GM12892 (cell line): ENCODE data around the gene PDZK1IP1.

Source experiments
- POLR2A ChIP-seq: IDR thresholded peaks from 2 replicates; pipeline ENCODE4 v1.6.1; 2011; ENCODE audit warnings: low read depth, low read length, control low read depth
- POLR2AphosphoS5 ChIP-seq: IDR thresholded peaks from 2 replicates; pipeline ENCODE4 v1.6.1; 2011; ENCODE audit warnings: low read depth, low read length, control low read depth
- TAF1 ChIP-seq: IDR thresholded peaks from 2 replicates; pipeline ENCODE4 v1.6.1; 2011; ENCODE audit warnings: low read depth, mild to moderate bottlenecking, control low read depth, low read length, borderline replicate concordance

DNA sequence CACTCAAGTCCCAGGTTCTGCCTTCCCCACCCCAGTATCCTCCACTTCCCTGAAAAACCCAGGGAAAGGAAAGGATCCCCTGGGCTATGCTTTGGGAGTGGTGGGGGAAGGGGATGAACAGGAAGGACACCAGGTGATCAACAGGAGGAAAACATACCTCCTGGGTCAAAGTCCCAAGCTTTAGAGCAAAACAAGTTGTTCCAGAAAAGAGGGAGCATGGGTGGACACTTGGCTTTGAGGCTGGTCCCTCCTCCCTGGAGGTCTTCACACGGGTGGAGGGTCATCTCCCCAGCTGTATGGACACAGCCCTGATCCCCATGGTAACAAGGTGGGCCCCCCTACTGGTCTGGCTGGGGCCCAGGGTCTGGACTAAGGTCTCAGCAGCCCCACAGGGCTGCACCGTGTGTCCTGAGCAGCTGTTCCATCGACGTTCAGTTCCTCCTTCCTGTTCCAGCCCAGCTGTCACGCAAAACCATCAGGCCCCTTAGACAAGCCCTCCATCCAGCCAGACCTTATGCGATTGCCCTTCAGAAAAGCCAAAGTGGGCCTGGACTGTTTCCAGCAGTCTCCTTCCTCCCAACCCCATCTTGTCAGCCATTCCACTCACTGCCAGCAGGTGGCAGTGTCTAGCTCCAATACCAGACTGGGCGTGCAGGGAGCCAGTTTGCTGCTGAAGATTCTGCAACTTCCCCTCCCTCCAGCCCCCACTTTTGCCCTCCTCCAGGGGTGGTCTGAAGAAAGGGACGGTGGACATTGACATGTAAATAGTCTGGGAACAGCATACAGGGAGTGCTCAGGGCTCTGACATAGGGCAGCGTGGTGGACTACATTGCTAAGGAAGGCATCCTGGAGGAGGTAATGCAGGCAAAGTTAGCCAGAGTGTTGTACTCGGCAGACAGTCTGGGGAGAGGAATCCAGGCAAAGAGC is 2.9 kb upstream of the PDZK1IP1 start:
- TF ChIP-seq POLR2AphosphoS5 (no peak), POLR2A (no peak), TAF1 (no peak)
